GM12873 (cell line): Measurements from ENCODE around the gene SH3TC1.

ENCODE experiments used
- TF ChIP-seq, protein P1 (sequence below): IDR thresholded peaks from 2 replicates; pipeline ENCODE4 v1.5.1; 2012; ENCODE audit warnings: low read depth, mild to moderate bottlenecking, moderate library complexity, low read length, control low read depth; ENCODE audit not compliant: insufficient read depth; ENCODE audit errors: missing control alignments

Gene SH3TC1

GRCh38 chr4:8251110-8251883, 52.2 kb downstream of the SH3TC1 start:
- TF ChIP-seq, protein P1, sequence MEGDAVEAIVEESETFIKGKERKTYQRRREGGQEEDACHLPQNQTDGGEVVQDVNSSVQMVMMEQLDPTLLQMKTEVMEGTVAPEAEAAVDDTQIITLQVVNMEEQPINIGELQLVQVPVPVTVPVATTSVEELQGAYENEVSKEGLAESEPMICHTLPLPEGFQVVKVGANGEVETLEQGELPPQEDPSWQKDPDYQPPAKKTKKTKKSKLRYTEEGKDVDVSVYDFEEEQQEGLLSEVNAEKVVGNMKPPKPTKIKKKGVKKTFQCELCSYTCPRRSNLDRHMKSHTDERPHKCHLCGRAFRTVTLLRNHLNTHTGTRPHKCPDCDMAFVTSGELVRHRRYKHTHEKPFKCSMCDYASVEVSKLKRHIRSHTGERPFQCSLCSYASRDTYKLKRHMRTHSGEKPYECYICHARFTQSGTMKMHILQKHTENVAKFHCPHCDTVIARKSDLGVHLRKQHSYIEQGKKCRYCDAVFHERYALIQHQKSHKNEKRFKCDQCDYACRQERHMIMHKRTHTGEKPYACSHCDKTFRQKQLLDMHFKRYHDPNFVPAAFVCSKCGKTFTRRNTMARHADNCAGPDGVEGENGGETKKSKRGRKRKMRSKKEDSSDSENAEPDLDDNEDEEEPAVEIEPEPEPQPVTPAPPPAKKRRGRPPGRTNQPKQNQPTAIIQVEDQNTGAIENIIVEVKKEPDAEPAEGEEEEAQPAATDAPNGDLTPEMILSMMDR: no peak

- TF ChIP-seq, protein P1: no peak
These were observed 53.4 kb downstream of the SH3TC1 start for GRCh38 chr4:8252301-8253173.

DNA sequence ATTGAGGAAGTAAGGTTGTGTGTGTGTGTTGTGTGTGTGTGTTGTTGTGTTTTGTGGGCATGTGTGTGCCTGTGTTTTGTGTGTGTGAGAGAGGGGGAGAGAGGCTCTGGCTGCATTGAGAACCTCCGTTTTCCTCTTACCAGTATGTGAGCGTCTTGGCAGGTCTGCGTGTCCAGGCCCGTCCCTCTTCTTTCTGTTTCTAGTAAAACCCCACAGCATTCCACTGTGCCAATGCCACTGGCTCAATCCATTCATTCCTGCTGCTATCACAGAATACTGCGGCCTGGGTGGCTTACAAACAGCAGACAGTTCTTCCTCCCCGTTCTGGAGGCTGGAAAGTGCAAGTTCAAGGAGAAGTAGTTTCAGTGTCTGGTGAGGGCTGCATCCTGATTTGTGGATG, 55.0 kb downstream of the SH3TC1 start:
- TF ChIP-seq, protein P1: no peak

GRCh38 chr4:8255698-8256441, 56.8 kb downstream of the SH3TC1 start:
- TF ChIP-seq, protein P1: no peak

GRCh38 chr4:8257854-8258253, 58.8 kb downstream of the SH3TC1 start:
- TF ChIP-seq, protein P1: no peak

DNA sequence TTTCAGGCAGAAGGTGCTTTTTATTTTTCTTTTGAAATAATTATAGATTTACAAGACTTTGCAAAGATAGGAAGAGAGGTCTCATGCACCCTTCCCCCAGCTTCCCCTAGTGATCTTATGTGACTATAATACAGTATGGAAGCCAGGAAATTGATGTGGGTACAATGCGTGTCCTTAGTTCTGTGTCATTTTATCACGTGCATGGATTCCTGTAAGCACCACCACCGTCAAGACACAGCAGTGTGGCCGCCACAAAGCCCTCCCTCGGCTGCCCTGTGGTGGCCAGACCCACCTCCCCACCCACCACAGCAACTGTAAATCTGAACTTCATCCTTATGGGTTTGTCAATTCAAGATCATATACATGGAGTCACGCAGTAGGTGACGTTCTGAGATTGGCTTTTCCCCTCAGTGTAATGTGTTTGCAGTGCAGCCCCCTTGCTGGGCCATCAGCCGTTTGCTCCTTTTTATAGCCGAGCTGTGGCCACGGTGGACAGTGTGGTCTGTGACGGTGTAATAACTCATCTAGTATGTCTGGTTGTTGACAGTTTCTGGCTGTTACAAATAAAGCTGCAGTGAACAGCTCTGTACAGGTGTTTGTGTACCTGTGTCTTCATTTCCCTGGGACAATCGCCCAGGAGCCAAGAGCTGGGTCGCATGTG, 59.6 kb downstream of the SH3TC1 start:
- TF ChIP-seq, protein P1: no peak
